NCI-H1694 treated with DMSO at 0.1 percent for 48 hours (cell line): ENCODE results near the gene ZNF787.
A peak's percentile ranks its signal among the peaks of the same experiment; 100 is the strongest.
"Not testable (repeated sequence)": the region's sequence is repeated elsewhere in the genome, so short reads cannot be mapped to it uniquely, and the experiment has no call there.

Experiments used
- DNase-seq: peaks from one replicate; lab custom pipeline; 2025; lab: John Stamatoyannopoulos, UW

The ZNF787 gene

DNA sequence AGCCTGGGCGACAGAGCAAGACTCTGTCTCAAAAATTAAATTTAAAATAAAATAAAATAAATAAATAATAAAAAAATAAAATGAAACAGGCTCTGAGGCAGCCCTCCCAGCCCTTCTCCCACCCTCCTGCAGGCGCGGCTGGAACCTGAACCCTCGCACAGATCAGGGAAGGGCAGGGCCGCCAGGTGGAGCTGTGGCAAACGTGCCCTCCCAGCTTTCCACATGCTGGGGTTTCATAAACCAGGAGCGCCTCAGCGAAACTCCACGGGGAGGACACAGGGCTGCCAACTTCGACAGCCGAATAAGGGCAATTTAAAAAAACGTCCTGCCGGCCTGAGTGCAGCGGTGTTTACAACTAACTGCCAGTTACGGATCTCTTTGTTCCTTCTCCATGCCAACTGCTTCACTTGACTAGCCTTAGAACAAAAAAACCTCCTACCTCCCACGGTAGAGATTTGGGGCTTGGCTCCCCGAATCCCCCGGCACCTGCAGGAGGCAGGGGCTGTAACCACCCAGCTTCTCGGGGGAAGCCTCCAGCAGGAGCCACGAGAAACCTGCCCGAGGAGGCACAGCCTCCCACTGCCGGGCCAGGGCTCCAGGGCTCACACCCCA is 15.9 kb downstream of the ZNF787 start:
- DNase-seq: peak; percentile 62

DNA sequence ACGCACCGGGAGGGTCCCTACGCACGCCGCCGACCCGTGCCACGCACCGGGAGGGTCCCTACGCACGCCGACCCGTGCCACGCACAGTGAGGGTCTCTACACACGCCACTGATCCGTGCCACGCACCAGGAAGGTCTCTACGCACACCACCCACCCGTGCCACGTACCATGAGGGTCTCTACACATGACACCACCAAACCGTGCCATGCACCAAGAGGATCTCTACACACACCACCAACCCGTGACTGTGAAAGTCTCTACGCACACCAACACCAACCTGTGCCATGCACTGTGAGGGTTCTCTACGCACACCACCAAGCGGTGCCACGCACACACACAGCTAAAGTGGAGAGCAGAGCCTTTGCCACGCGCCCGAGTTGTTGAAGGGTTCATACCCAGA is 16.7 kb downstream of the ZNF787 start:
- no peak for DNase-seq

DNA sequence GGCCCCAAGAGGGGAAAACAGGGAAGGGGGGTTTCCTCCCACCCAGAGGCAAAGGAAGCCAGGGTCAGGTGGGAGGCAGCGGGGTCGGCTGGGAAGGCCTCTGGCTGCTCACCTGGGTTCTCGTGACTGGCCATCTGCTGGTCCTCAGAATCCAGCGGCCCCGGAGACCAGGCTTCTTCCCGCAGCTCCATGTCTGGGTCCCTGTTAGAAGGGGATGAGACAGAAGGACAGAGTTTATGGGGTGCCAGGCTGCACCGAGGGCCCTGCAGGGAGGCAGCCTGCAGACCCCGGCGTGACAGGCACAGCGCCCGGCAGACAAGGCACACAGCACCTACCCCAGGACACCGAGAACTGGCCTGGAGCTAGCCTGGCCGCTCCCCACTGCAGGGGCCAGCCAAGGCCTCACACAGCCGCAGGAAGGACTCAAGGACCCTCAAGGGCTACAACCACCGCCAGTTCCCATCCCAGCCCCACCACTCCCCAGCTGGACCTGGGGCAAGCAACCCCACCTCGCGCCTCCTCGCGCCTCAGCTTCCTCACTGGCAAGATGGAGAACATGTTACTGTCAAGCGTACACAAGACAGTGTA is 18.0 kb downstream of the ZNF787 start:
- no peak for DNase-seq

DNA sequence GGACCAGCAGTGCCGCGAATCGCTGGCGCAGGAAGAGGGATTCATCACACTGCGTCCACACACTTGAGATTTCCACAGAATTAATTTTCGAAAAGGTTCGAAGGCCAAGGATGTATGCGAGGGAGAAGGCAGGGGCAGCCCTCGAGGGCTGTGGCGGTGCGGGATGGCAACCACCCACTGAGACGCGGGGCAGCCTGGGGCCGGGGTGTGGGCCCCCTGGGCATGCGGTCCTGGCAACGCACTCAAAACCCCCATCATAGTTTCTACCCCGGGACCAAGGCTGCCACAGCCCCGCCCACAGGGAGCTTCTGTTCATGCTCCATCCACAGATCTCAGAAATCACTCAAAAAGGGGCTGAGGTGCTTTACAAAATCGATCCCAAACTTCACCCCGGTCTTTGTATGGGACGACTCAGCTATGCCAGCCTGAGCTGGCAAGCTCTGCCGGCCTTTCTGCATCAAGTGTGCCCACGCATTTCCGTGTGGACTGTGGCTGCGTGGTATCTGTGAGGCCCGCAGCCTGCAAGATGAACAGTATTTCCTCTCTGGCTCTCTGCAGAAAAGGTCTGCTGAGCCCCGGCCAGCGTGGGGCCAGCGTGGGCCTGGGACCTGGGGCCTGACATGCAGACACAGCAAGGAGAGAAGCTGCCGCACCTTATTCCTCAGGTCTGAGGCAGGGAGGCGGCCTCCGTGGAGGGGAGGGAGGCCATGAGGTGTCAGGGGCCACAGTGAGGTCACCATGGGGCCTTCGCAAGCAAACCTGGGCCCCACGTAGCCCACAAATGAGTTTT is 19.2 kb downstream of the ZNF787 start:
- no peak for DNase-seq

DNA sequence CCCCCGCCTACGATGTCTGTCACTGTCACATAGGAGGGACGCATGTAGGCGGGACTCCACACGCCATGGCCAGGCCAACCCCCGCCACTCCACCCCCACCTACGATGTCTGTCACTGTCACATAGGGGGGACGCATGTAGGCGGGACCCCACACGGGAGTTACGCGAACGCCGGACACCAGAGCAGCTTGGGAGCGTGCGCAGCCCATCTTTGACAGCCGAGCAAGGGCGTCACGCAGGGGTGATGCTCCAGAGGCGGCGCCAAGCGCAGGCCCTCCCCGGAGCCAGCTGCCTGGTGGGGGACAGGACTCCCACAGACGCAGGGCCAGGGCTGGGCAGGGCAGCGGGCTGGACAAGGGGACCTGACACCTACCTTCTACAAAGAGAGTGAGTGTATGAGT is 20.0 kb downstream of the ZNF787 start:
- no peak for DNase-seq

DNA sequence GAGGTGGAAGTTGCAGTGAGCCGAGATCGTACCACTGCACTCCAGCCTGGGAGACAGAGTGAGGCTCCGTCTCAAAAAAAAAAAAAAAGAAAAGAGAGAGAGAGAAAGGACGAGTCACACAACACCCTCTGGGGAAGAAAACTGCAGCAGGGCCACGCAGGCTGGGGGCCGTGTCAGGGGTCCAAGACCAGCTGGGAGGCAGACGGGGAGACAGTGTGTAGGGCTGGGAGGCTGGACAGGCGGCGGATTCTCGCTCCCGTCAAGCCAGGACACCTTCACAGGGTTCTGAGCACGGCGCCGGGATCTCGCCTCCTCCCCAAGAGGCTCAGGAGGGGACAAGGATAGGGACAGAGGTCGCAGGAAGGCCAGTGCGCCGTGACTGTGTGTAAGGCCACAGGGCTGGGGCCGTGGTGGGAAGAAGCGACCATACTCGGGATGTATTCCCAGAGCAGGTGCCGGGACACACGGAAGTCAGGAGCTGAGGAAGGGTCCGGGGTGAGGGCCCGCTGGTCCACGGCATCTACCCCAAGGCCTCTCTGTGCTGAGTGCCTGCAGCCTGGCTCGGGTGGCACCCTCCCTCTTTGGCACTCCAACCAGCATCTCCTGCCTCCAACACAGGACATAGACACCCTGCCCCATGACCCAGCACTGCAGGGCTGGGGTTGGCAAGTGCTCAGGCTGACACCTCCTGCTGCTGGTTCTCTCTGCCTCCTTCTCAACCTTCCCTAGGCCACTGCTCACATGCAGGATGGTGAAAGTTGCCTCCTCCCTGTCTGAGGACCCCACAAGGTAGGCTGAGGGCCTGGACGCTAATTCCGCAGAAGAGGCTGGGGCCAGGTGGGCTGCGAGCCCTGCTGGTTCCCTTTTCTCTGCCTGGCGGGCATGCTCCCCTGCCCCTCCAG is 21.2 kb downstream of the ZNF787 start:
- DNase-seq: no peak

DNA sequence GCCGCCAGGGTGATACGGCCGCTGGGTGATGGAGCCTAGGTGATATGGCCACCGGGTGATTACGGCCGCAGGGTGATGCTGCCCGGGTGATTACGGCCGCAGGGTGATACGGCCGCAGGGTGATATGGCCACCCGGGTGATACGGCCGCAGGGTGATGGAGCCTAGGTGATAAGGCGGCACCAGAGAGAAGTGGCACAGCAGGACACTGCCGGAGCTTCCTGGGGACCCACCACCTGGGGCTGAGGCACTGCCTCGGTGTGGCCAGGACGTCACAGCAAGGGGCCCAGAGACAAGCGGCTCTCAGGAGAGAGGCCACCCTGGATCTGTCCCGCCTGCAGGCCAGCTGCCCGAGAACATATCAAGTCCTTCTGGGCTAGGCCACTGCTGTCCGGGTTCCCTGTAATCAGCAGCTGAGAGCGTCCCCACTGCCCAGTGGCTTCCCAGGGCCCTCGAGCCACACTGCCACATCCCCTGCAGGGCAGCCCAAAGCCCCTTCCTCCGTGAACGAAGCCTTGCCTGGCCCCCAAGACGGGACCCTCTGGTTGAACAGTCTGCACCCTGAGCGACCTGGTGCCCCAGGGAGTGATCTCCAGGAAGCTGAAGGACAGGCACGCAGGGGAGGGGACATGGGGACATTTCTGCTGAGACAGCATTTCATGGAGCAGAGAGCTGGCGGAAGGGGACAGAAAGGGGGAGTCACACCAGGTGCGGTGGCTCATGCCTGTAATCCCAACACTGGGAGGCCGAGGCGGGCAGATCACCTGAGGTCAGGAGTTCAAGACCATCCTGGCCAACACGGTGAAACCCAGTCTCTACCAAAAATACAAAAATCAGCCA is 22.1 kb downstream of the ZNF787 start:
- DNase-seq: no peak

DNA sequence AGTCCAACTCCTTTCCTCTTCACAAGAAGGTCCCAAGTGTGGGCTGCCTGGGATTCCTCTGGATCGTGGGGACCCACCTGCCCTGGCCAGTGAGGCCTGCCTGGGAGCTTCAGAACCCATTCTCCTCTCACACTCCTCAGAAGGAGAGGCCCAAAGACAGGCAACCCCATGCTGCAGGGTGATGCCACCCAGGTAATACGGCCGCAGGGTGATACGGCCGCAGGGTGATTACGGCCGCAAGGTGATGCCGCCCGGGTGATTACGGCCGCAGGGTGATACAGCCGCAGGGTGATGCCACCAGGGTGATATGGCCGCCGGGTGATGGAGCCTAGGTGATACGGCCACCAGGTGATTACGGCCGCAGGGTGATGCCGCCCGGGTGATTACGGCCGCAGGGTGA is 22.9 kb downstream of the ZNF787 start:
- not testable (repeated sequence) for DNase-seq

DNA sequence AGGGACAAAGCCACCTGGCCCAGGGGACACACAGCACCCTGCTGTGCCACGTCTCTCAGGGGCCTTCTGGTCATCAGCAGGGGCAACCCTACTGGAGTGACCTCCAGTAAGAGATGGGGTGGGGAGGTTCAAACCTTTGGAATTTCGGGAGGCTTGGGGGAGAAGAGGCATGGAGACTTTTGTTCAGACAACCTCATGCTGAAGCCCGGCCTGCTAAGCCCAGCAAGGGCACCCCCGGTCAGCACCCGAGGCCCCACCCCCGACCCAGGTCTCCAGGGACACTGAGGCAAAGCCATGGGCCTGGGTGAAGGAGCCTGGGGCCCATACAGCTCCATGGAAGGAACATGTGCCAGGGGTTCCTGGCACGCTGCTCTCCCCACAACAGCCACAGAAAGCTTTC is 23.3 kb downstream of the ZNF787 start:
- no peak for DNase-seq

DNA sequence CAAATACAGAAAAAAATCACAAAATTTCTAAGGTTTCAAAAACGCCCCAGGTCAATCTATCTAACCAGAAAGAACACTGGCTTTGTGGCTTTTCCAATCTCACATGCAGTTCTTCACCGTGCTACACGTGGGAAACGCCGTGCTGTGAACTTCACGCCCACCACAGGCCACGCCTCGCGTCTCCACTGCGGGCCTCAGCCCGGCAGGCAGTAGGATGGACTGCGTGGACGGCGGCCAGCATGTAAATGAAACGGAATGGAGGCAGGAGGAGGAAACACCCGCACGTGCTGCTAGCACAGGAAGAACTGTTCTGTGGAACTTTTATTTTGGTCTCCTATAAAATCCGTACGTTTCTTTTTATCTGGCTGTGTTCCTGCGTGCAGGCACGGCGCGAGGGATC is 23.8 kb downstream of the ZNF787 start:
- no peak for DNase-seq

DNA sequence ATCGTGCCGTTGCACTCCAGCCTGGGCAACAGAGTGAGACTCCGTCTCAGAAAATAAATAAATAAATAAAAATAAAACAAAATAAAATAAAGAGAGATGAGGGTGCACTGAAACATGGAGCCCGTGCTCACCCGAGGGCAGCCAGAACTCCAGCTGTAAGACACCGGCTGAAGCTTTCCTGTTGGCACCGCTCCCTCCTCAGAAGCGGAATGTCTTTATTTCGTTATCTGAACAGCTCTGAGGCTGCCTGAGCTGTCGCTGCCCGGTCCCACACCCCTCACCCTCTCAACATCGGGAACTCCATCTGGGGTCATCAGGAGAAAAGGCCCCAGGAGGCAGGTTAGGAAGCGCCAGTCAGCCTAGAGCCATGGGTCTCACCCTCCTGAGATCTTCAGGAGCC is 24.4 kb downstream of the ZNF787 start:
- no peak for DNase-seq

DNA sequence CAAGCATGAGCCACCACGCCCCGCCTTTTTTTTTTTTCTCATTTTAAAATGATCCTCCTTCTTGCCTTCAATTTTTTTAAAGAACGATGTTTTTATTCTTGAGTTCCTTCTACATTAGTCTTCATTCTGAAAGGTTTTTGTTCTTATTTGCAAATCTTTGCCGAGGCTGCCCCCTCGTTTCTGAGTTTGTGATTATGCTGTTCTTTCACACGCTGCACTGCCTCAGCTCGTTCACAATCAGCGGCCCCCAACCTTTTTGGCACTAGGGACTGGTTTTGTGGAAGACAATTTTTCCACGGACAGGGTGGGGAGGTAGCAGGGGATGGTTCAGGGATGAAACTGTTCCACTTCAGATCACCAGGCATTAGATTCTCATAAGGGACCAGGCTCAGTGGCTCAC is 26.6 kb downstream of the ZNF787 start:
- no peak for DNase-seq

DNA sequence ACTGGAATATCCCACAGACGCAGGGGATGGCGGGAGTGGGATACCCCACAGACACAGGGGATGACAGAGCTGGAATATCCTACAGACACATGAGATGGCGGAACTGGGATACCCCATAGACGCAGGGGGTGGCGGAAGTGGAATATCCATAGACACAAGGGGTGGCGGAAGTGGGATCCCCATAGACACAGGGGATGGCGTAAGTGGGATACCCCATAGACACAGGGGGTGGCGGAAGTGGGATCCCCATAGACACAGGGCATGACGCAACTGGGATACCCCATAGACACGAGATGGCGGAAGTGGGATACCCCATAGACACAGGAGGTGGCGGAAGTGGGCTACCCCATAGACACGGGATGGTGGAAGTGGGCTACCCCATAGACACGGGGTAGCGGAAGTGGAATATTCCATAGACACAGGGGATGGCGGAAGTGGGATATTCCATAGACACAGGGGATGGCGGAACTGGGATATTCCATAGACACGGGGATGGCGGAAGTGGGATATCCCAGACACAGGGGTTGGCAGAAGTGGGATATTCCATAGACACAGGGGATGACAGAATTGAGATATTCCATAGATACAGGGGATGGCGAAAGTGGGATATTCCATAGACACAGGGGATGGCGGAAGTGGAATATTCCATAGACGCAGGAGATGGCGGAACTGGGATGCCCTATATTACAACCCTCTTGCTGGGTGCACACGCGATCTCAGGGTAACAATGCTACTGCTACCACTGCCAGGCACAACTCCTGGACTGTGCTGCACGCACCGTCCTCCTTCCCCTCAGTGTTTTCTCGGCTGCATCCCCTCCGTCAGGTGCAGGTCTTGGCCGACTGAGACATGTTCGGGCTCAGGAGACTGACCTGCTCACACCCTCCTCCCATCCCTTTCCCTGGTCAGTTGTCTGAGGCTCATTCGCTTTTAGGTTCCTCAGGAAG is 28.1 kb downstream of the ZNF787 start:
- DNase-seq: no peak

DNA sequence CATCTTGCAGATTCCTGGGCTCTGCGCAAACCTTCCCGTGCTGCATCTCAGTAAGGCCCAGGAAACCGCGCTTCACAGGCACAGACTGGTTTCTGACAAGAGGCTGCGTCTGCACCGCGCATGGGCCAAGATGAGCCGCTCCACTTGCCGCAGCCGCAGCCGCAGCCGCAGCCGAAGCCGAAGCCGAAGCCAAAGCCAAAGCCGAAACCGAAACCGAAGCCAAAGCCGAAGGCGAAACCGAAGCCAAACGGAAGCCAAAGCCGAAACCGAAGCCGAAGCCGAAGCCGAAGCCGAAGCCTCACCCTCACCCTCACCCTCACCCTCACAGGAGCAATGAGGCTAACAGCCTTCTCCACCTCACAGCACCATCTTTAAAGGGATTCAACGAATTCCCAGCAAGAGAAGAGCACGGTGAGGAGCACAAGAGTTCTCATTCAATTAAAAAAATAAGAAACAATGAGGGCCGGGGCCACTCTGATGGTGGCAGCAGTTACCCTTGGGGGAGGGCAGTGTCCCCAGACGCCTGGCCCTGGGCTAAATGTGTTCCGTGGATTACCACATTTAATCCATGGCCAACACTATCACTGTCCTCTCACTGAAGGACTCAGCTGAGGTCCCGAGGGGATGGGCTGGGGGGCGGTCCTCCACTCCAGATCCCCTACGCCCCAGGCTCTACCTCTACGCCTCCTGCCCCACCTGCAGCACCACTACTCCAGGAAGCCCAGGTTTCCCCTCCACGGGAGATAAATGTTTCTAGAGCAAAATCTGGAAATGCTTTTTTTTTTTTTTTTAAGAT is 29.1 kb downstream of the ZNF787 start:
- no peak for DNase-seq

DNA sequence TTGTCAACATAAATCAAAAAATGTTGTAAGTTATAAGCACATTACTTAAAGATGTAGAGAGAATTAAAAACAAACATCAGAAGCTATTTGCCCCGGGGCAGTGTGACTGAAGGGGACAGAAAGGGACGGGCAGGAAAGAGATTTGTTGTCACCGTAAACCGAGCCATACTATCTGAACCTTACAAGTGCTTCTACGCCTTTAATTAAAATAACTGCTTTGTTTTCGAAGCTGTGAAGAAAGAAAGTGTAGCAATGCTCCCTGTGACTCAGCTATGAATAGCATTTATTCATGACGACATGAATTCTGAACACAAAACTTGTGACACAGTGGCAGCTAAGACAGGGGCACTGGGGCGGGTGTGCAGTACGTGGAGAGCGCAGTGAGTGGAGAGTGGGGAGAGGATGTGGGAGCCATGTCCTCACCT is 30.0 kb downstream of the ZNF787 start:
- no peak for DNase-seq

DNA sequence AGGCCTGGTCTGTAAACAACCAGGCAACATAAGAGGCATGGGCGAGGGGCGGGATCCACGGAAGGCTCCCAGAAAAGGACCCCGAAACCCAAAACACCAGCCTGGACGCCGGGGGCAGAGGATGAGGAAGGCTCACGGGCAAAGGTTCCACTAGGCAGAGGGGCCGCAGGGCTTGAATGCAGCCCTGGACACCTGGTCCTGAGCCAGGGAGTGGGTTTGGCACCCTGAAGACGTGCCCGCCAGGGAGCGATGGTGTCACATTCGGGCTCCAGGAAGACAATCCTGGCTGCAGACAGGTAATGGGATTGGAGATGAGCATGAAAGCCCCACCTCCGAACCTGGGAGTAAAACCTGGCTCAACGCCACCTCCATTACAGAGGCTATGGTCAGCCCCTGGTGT is 31.8 kb downstream of the ZNF787 start:
- DNase-seq: no peak

DNA sequence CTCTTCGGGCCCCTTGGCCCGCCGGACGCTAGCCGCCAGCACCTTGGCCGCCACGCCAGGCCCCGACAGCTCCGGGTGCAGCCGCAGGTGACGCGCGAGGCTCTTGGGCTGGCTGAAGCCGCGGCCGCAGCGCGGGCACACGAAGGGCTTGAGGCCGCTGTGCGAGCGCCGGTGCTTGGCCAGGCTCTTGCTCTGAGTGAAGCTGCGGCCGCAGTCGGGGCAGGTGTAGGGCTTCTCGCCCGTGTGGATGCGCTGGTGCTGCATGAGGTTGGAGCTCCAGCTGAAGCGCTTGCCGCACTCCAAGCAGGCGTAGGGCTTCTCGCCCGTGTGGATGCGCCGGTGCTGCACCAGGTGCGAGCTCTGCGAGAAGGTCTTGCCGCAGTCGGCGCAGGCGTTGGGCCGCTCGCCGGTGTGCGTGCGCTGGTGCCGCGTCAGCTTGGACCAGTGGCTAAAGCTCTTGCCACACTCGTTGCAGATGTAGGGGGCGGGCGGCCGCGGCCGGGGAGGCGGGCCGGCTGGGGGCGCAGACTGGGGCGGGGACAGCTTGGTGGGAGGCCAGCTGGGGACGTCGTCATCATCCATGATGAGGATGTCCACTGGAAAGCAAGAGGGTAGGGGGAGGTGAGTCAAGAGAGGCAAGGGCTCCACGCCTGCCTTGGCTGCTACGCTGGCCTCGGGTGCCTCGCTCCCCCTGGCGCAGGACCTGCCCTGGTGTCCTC is 32.4 kb downstream of the ZNF787 start:
- DNase-seq: no peak

DNA sequence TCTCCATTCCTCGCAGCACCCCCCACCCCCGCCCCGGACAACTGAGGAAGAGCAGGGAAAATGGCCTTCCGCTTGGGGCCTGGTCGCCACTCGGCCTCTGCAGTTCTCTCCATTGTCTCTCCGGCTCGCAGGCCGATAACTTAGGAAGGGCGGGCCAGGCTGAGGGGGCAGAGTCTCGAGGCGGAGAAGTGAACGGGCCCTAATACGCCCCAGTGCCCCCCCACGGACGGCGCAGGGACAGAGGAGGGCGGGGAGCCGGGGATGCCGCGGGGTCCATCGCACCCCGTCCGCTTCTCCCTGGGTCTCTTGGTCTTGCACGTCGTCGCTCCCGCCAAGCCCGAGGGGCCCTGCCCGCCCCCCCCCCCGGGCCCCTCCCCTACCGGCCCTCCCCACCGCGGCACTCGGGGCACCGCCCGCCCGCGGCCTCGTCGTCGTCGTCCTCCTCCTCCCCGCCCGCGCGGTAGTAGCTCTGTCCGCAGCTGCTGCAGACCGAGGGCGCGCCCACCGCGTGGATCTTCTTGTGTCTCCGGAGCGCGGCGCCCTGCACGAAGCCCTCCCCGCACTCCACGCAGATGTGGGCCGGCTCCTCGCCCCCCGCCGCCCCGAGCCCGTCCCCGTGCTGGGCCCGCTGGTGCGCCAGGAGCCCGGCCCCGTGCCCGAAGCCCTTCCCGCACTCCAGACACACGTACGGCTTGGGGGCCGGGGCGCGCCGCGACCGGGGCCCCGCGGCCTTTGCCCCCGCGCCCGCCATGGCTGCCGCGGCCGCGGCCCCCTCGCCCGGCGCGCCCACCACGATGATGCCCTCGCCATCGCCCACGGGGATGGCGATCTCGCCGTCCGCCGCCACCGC is 33.2 kb downstream of the ZNF787 start:
- DNase-seq: no peak
